HepG2 (cell line): ENCODE results near the gene VAV2. TPM values are rescaled to one million over a fixed set of nuclear protein-coding genes. Genes with fewer than 3 reads are reported as not detected.

Experiments used
- ARNT ChIP-seq: fragments of 450-650 bp; IDR thresholded peaks from 2 replicates; pipeline ENCODE4 v1.6.1; 2017
- ATAD3A ChIP-seq: sonication (generic); formaldehyde crosslinking; IDR thresholded peaks from 2 replicates; pipeline ENCODE4 v1.4.0; 2020; ENCODE audit warnings: missing genetic modification reagents
- CBX2 ChIP-seq, 2 experiments: fragments of 200-600 bp in 1 of 2; sonication (generic); formaldehyde crosslinking in 1 of 2; IDR thresholded peaks; 2 replicates each; pipeline versions ENCODE4 v1.7.0 to v1.8.1; 2018 to 2022; ENCODE audit warnings: low read depth in 2 of 2, low read length in 1 of 2, mild to moderate bottlenecking in 1 of 2, missing genetic modification reagents in 1 of 2
- CSRNP1 ChIP-seq: sonication (generic); formaldehyde crosslinking; IDR thresholded peaks from 2 replicates; pipeline ENCODE4 v1.8.1; 2023; ENCODE audit warnings: mild to moderate bottlenecking, missing genetic modification reagents
- HIVEP1 ChIP-seq: sonication (generic); formaldehyde crosslinking; IDR thresholded peaks from 2 replicates; pipeline ENCODE4 v1.4.0; 2020; ENCODE audit warnings: mild to moderate bottlenecking, missing genetic modification reagents
- HOXA3 ChIP-seq: sonication (generic); formaldehyde crosslinking; IDR thresholded peaks from 2 replicates; pipeline ENCODE4 v1.5.0; 2020; ENCODE audit warnings: missing genetic modification reagents
- KLF11 ChIP-seq: IDR thresholded peaks from 2 replicates; pipeline ENCODE4 v1.6.1; 2016; ENCODE audit warnings: missing compliant biosample characterization
- LCORL ChIP-seq, 2 experiments: fragments of 450-650 bp in 1 of 2; sonication (generic) in 1 of 2; formaldehyde crosslinking in 1 of 2; IDR thresholded peaks; 2 replicates each; pipeline versions ENCODE4 v1.5.0 to v1.6.1; 2017 to 2020; ENCODE audit warnings: antibody characterized with exemption in 1 of 2, missing genetic modification reagents in 1 of 2
- NCOA2 ChIP-seq: sonication (generic); formaldehyde crosslinking; IDR thresholded peaks from 2 replicates; pipeline ENCODE4 v1.8.0; 2022; ENCODE audit warnings: inconsistent platforms
- PCBP2 ChIP-seq: fragments of 200-400 bp; formaldehyde crosslinking; optimal IDR thresholded peaks from 2 replicates; pipeline ENCODE3; 2018; ENCODE audit warnings: low read length, low read depth; ENCODE audit not compliant: poor library complexity, severe bottlenecking
- PHF21A ChIP-seq: sonication (generic); formaldehyde crosslinking; IDR thresholded peaks from 2 replicates; pipeline ENCODE4 v1.5.0; 2020; ENCODE audit warnings: mild to moderate bottlenecking, missing genetic modification reagents
- RBM22 ChIP-seq: fragments of 200-400 bp; formaldehyde crosslinking; optimal IDR thresholded peaks from 2 replicates; pipeline ENCODE3; 2017; ENCODE audit warnings: mild to moderate bottlenecking, low read length, moderate library complexity
- TEAD3 ChIP-seq: optimal IDR thresholded peaks from 2 replicates; pipeline ENCODE3; 2016; ENCODE audit warnings: borderline replicate concordance
- TMF1 ChIP-seq: sonication (generic); formaldehyde crosslinking; IDR thresholded peaks from 2 replicates; pipeline ENCODE4 v1.8.1; 2022; ENCODE audit warnings: low read depth, missing genetic modification reagents
- TOE1 ChIP-seq: sonication (generic); formaldehyde crosslinking; IDR thresholded peaks from 2 replicates; pipeline ENCODE4 v1.4.0; 2020; ENCODE audit warnings: mild to moderate bottlenecking, missing genetic modification reagents
- U2AF2 ChIP-seq: fragments of 200-400 bp; formaldehyde crosslinking; IDR thresholded peaks from 2 replicates; pipeline ENCODE4 v1.6.1; 2017; ENCODE audit warnings: low read depth, mild to moderate bottlenecking, low read length
- ZBTB21 ChIP-seq: sonication (generic); formaldehyde crosslinking; IDR thresholded peaks from 2 replicates; pipeline ENCODE4 v1.4.0; 2020; ENCODE audit warnings: missing genetic modification reagents
- ZBTB33 ChIP-seq: sonication (generic); formaldehyde crosslinking; IDR thresholded peaks from 2 replicates; pipeline ENCODE4 v1.4.0; 2020; ENCODE audit warnings: missing genetic modification reagents
- ZC3H13 ChIP-seq: sonication (generic); formaldehyde crosslinking; IDR thresholded peaks from 2 replicates; pipeline ENCODE4 v1.8.1; 2023; ENCODE audit warnings: mild to moderate bottlenecking, missing genetic modification reagents, moderate library complexity
- ZNF563 ChIP-seq: sonication (generic); formaldehyde crosslinking; IDR thresholded peaks from 2 replicates; pipeline ENCODE4 v1.8.0; 2022; ENCODE audit warnings: mild to moderate bottlenecking, moderate library complexity, missing genetic modification reagents
- ZNF672 ChIP-seq: sonication (generic); formaldehyde crosslinking; IDR thresholded peaks from 2 replicates; pipeline ENCODE4 v1.8.1; 2022; ENCODE audit warnings: missing genetic modification reagents
- ZNF720 ChIP-seq: sonication (generic); formaldehyde crosslinking; IDR thresholded peaks from 2 replicates; pipeline ENCODE4 v1.4.0; 2020; ENCODE audit warnings: missing genetic modification reagents
- ZNF749 ChIP-seq: sonication (generic); formaldehyde crosslinking; IDR thresholded peaks from 2 replicates; pipeline ENCODE4 v1.8.0; 2022; ENCODE audit warnings: mild to moderate bottlenecking, missing genetic modification reagents, moderate library complexity, borderline replicate concordance
- polyA plus RNA-seq, 8 experiments: library from polyadenylated mRNA; depleted of rRNA in 3 of 8; stranded (reverse) in 7 of 8; unstranded in 1 of 8; fragments of >200 nt; fragmentation: Illumina TruSeq in 4 of 8; extraction: Trizol in 4 of 8; gene quantifications; 2 replicates each; pipeline versions ENCODE4 v1.2.1 to v1.2.3, GENCODE V29; 2011 to 2016; ENCODE audit warnings: low read depth in 4 of 8, missing spikeins in 1 of 8, mixed read lengths in 1 of 8; ENCODE audit not compliant: insufficient read depth in 1 of 8
- total RNA-seq, 5 experiments: library from RNA; depleted of rRNA; stranded (reverse); fragments of >200 nt; fragmentation: Illumina TruSeq; extraction: Trizol; gene quantifications; 2 replicates each; pipeline ENCODE4 v1.2.3, GENCODE V29; 2016; ENCODE audit warnings: low read depth in 1 of 5
- TF ChIP-seq, protein P1 (sequence below): sonication (generic); formaldehyde crosslinking; conservative IDR thresholded peaks from 2 replicates; pipeline ENCODE4 v1.4.0; 2020; ENCODE audit warnings: mild to moderate bottlenecking, missing genetic modification reagents, moderate library complexity

Gene VAV2
- total and polyA plus RNA-seq, 2 of the 13 experiments (the other 11 are each of a cell fraction or from before 2014, with no cell fraction given) = 22.5 to 22.9 TPM

DNA sequence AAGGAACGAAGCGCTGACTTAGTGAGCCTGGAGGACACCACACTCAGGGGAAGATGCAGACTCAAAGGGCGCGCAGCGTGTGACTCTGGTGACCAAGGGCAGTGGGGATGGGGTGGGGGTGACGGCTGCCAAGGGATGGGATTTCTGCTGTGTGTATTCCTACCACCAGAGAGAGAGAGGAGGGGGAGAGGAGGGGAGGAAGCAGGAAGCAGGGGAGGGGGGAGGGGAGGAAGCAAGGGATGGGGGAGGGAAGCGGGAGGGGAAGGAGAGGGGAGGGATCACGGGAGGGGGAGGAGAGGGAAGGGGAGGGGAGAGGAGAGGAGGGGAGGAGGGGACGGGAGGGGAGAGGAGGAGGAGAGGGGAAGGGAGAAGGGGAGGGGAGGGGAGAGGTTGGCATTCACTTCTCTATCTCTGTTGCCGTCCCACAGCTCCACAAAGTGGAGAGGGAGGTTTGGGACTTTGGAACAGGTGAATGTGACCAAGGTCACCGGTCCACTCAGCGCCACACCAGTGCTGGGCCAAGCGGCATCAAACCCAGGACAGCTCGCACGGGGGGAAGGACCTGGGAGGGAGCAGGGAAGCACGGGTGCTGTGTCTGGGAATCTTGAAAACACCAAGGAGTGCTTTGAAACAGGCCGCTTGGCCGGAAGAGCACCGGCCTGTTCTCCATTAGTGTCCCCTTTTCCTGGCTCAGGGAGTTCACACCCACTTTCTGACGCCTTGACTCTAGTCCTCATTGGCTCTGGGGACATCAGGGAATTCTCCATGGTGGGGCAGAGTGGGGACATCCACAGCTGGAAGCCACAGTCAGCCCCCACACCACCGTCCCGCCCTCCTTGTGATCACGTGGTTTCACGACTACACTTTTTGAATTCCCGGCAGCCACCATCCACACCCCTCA lies 77.4 kb downstream of the VAV2 start (continued):
- TF ChIP-seq LCORL (IDR thresholded peaks at IDR 0.05) = no peak
- TF ChIP-seq LCORL (CRISPR knock-in tag; IDR thresholded peaks at IDR 0.05) = peak; percentile 83
- TF ChIP-seq U2AF2 = no peak
- peak; percentile 77 for TF ChIP-seq PCBP2
- TF ChIP-seq HOXA3 (CRISPR knock-in tag) = peak; percentile 79
- TF ChIP-seq ZNF672 (CRISPR knock-in tag) = no peak
- no peak for TF ChIP-seq TMF1
- peak; percentile 60 for TF ChIP-seq PHF21A (CRISPR knock-in tag)
- TF ChIP-seq ZC3H13 (CRISPR knock-in tag) = no peak
- peak; percentile 88 for TF ChIP-seq RBM22
- no peak for TF ChIP-seq CSRNP1 (CRISPR knock-in tag)
- peak; percentile 68 for TF ChIP-seq ZBTB33 (CRISPR knock-in tag)
- TF ChIP-seq NCOA2 (CRISPR knock-in tag) = peak; percentile 52
- no peak for TF ChIP-seq ARNT
- TF ChIP-seq, protein P1, sequence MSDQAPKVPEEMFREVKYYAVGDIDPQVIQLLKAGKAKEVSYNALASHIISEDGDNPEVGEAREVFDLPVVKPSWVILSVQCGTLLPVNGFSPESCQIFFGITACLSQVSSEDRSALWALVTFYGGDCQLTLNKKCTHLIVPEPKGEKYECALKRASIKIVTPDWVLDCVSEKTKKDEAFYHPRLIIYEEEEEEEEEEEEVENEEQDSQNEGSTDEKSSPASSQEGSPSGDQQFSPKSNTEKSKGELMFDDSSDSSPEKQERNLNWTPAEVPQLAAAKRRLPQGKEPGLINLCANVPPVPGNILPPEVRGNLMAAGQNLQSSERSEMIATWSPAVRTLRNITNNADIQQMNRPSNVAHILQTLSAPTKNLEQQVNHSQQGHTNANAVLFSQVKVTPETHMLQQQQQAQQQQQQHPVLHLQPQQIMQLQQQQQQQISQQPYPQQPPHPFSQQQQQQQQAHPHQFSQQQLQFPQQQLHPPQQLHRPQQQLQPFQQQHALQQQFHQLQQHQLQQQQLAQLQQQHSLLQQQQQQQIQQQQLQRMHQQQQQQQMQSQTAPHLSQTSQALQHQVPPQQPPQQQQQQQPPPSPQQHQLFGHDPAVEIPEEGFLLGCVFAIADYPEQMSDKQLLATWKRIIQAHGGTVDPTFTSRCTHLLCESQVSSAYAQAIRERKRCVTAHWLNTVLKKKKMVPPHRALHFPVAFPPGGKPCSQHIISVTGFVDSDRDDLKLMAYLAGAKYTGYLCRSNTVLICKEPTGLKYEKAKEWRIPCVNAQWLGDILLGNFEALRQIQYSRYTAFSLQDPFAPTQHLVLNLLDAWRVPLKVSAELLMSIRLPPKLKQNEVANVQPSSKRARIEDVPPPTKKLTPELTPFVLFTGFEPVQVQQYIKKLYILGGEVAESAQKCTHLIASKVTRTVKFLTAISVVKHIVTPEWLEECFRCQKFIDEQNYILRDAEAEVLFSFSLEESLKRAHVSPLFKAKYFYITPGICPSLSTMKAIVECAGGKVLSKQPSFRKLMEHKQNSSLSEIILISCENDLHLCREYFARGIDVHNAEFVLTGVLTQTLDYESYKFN (CRISPR knock-in tag) = peak; percentile 85
- no peak for TF ChIP-seq ZBTB21 (CRISPR knock-in tag)
- TF ChIP-seq ZNF720 (CRISPR knock-in tag) = no peak
- TF ChIP-seq CBX2 (IDR thresholded peaks at IDR 0.05; ENCODE audit: low read depth, low read length) = no peak
- no peak for TF ChIP-seq CBX2 (CRISPR knock-in tag; IDR thresholded peaks at IDR 0.05; ENCODE audit: low read depth)
- TF ChIP-seq TEAD3 (CRISPR knock-in tag) = peak; percentile 64
- TF ChIP-seq ZNF749 (CRISPR knock-in tag) = no peak
- no peak for TF ChIP-seq HIVEP1 (CRISPR knock-in tag)
- no peak for TF ChIP-seq ZNF563 (CRISPR knock-in tag)
- no peak for TF ChIP-seq TOE1 (CRISPR knock-in tag)
- TF ChIP-seq ATAD3A = no peak
- TF ChIP-seq KLF11 (CRISPR knock-in tag) = no peak
